Ammon's horn (tissue), 1 donor: ENCODE results near the gene CYP27B1.
A peak's percentile ranks its signal among the peaks of the same experiment; 100 is the strongest.
"Not testable (repeated sequence)": the region's sequence is repeated elsewhere in the genome, so short reads cannot be mapped to it uniquely, and the experiment has no call there.

Experiments used
- DNase-seq: peaks from one replicate; pipeline ENCODE4 v3.0.0-alpha.2; 2016; ENCODE audit warnings: low spot score

The CYP27B1 gene

GRCh38 chr12:57783466-57783801, 16.6 kb upstream of the CYP27B1 start:
- no peak for DNase-seq

GRCh38 chr12:57782608-57783465, 16.0 kb upstream of the CYP27B1 start, which contains the start of gene TSFM:
Gene TSFM, plus strand, starts transcription at chr12:57782787. Its CDS starts 15 bp downstream, at chr12:57782802.
- peak; percentile 96 for DNase-seq

GRCh38 chr12:57782243-57782607, 15.3 kb upstream of the CYP27B1 start:
- no peak for DNase-seq

GRCh38 chr12:57781801-57782200, 14.9 kb upstream of the CYP27B1 start:
- no peak for DNase-seq

GRCh38 chr12:57781244-57781643, 14.4 kb upstream of the CYP27B1 start:
- no peak for DNase-seq

- DNase-seq: no peak
These were observed 13.5 kb upstream of the CYP27B1 start for GRCh38 chr12:57780284-57780897.

- no peak for DNase-seq
These were observed 12.9 kb upstream of the CYP27B1 start for GRCh38 chr12:57779736-57780135.

- DNase-seq: no peak
These were observed 11.0 kb upstream of the CYP27B1 start for GRCh38 chr12:57777911-57778310.

GRCh38 chr12:57777367-57777766, 10.5 kb upstream of the CYP27B1 start:
- DNase-seq: no peak

- DNase-seq: no peak
These were observed 9.3 kb upstream of the CYP27B1 start for GRCh38 chr12:57776247-57776587.

- no peak for DNase-seq
These were observed 8.8 kb upstream of the CYP27B1 start for GRCh38 chr12:57775563-57776246.

- no peak for DNase-seq
These were observed 8.2 kb upstream of the CYP27B1 start for GRCh38 chr12:57775044-57775443.

GRCh38 chr12:57774634-57775033, 7.8 kb upstream of the CYP27B1 start:
- DNase-seq: not testable (repeated sequence)

- peak; percentile 55 for DNase-seq
These were observed 5.8 kb upstream of the CYP27B1 start, which contains the start of gene EEF1AKMT3 for GRCh38 chr12:57772429-57773322. Gene EEF1AKMT3, plus strand, starts transcription at chr12:57772614. Its CDS starts 111 bp downstream, at chr12:57772725.

- DNase-seq: peak; percentile 98
These were observed 5.1 kb upstream of the CYP27B1 start, which contains the start of gene METTL1 for GRCh38 chr12:57771873-57772428. Gene METTL1, minus strand, starts transcription at chr12:57772105. Its CDS starts 22 bp downstream, at chr12:57772083.

GRCh38 chr12:57771236-57771872, 4.5 kb upstream of the CYP27B1 start:
- peak; percentile 83 for DNase-seq

GRCh38 chr12:57770734-57771133, 3.9 kb upstream of the CYP27B1 start:
- DNase-seq: no peak

GRCh38 chr12:57769594-57769993, 2.7 kb upstream of the CYP27B1 start:
- DNase-seq: no peak

- no peak for DNase-seq
These were observed 998 bp upstream of the CYP27B1 start for GRCh38 chr12:57767876-57768275.

- DNase-seq: no peak
These were observed 424 bp upstream of the CYP27B1 start for GRCh38 chr12:57767305-57767698.
